GM12878 (cell line): Measurements from ENCODE around the gene BTG2. TPM values are rescaled to one million over a fixed set of nuclear protein-coding genes. Genes with fewer than 3 reads are reported as not detected.
A peak's percentile ranks its signal among the peaks of the same experiment; 100 is the strongest.

Source experiments
- BCL11A ChIP-seq: IDR thresholded peaks from 2 replicates; pipeline ENCODE4 v1.6.1; 2011; ENCODE audit warnings: low read depth, low read length
- CEBPZ ChIP-seq: fragments of 150-350 bp; IDR thresholded peaks from 2 replicates; pipeline ENCODE4 v1.6.1; 2016; ENCODE audit warnings: low read depth, low read length
- DPF2 ChIP-seq: fragments of 450-650 bp; IDR thresholded peaks from 2 replicates; pipeline ENCODE4 v1.6.1; 2017; ENCODE audit warnings: mild to moderate bottlenecking
- FOXM1 ChIP-seq: IDR thresholded peaks from 2 replicates; pipeline ENCODE4 v1.6.1; 2012; ENCODE audit warnings: low read depth, mild to moderate bottlenecking, inconsistent platforms, low read length, moderate library complexity
- GABPA ChIP-seq: IDR thresholded peaks from 2 replicates; pipeline ENCODE4 v1.6.1; 2014; ENCODE audit warnings: antibody characterized with exemption, low read depth, mild to moderate bottlenecking, inconsistent platforms
- IKZF1 ChIP-seq: fragments of 450-650 bp; conservative IDR thresholded peaks from 2 replicates; pipeline ENCODE4 v1.6.1; 2017; ENCODE audit warnings: antibody characterized with exemption, mild to moderate bottlenecking
- IRF3 ChIP-seq: fragments of 450-650 bp; IDR thresholded peaks from 2 replicates; pipeline ENCODE4 v1.6.1; 2014; ENCODE audit warnings: mild to moderate bottlenecking
- JUND ChIP-seq: IDR thresholded peaks from 2 replicates; pipeline ENCODE4 v1.6.1; 2012; ENCODE audit warnings: low read depth, mild to moderate bottlenecking, low read length, improper control_type of control experiment, moderate library complexity
- MEF2B ChIP-seq: fragments of 450-650 bp; IDR thresholded peaks from 2 replicates; pipeline ENCODE4 v1.6.1; 2018; ENCODE audit warnings: mild to moderate bottlenecking, moderate library complexity; ENCODE audit not compliant: partially characterized antibody, poor library complexity, severe bottlenecking
- PAX8 ChIP-seq: fragments of 450-650 bp; IDR thresholded peaks from 2 replicates; pipeline ENCODE4 v1.6.1; 2017; ENCODE audit warnings: mild to moderate bottlenecking, moderate library complexity
- RELB ChIP-seq: fragments of 450-650 bp; IDR thresholded peaks from 2 replicates; pipeline ENCODE4 v1.6.1; 2017; ENCODE audit warnings: low read depth, mild to moderate bottlenecking, moderate library complexity
- SMC3 ChIP-seq: IDR thresholded peaks from 2 replicates; pipeline ENCODE4 v1.6.1; 2011; ENCODE audit warnings: low read length, improper control_type of control experiment, borderline replicate concordance
- SP1 ChIP-seq: IDR thresholded peaks from one replicate; pipeline ENCODE4 v1.6.1; 2011; ENCODE audit warnings: low read depth, low read length
- SPI1 ChIP-seq: IDR thresholded peaks from 2 replicates; pipeline ENCODE4 v1.6.1; 2011; ENCODE audit warnings: low read depth, mild to moderate bottlenecking, low read length, moderate library complexity, borderline replicate concordance; ENCODE audit not compliant: insufficient read depth
- SREBF1 ChIP-seq: IDR thresholded peaks from 2 replicates; pipeline ENCODE4 v1.6.1; 2012; ENCODE audit warnings: mild to moderate bottlenecking, low read length
- ZNF622 ChIP-seq: fragments of 450-650 bp; IDR thresholded peaks from 2 replicates; pipeline ENCODE4 v1.6.1; 2017; ENCODE audit warnings: mild to moderate bottlenecking, inconsistent platforms
- polyA plus RNA-seq, 11 experiments: library from polyadenylated mRNA; depleted of rRNA in 4 of 11; unstranded in 6 of 11; stranded (reverse) in 5 of 11; fragments of >200 nt; fragmentation: Nextera tagmentation in 4 of 11; fragmentation: Illumina TruSeq in 1 of 11; extraction: Ambion mirVana in 4 of 11; extraction: Trizol in 1 of 11; gene quantifications; 1 replicate in 1 of 11; 2 replicates in 10 of 11; pipeline versions ENCODE4 v1.2.1 to v1.2.3, GENCODE V29; 2011 to 2016; ENCODE audit warnings: inconsistent platforms in 2 of 11, missing spikeins in 2 of 11, low read depth in 1 of 11
- total RNA-seq, 4 experiments: library from RNA; depleted of rRNA in 3 of 4; stranded (reverse); fragments of >200 nt in 3 of 4; fragmentation: Illumina TruSeq in 1 of 4; extraction: Trizol in 1 of 4; gene quantifications; 2 replicates each; pipeline versions ENCODE4 v1.2.1 to v1.2.3, GENCODE V29; 2013 to 2021

The BTG2 gene
- total and polyA plus RNA-seq, 10 of the 15 experiments (the other 5 are each of a cell fraction or from before 2014, with no cell fraction given) = 23.3 to 160 (median 98.1) TPM

- TF ChIP-seq DPF2 (no peak), ZNF622 (no peak), SMC3 (peak; percentile 94), JUND (no peak), SREBF1 (no peak), MEF2B (no peak), GABPA (no peak), IRF3 (no peak), IKZF1 (0 out of 2 replicates have a peak, but pooled peaks have one; percentile 25), BCL11A (no peak), RELB (peak; percentile 70), FOXM1 (peak; percentile 70; the same call in 1 of the 2 replicates), CEBPZ (no peak), PAX8 (no peak), SPI1 (peak; percentile 19; the same call in 1 of the 2 replicates), SP1 (no peak)
Observed at GRCh38 chr1:203338335-203339036, 33.2 kb downstream of the BTG2 start (continued).
